Embryonic facial prominence (tissue), 1 donor: ENCODE measurements around the gene DIAPH3.

Source experiments
- DNase-seq: peaks from one replicate; pipeline ENCODE4 v3.0.0-alpha.2; 2016; ENCODE audit errors: extremely low spot score

DIAPH3 gene

GRCh38 chr13:60158321-60158801, 5.4 kb downstream of the DIAPH3 start:
- no peak for DNase-seq

GRCh38 chr13:60155978-60156377, 7.8 kb downstream of the DIAPH3 start:
- DNase-seq: no peak

DNA sequence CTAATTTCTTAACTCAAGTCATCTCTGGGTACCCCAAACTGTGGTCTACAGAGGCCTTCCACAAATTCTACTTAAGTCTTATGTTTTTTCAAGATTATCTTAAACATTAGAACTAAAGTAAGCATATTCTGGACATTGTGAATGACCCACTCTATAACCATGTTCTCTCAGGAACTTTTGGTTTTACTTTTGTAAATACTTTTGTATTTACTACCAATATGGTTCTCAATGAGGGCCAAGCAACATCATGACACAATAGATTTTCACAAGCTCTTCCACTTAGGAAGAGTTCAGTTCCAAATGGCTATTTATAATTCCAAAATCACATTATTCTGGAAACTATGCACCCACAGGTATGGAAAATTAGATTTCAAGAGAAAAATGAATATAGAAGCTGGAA, 10.8 kb downstream of the DIAPH3 start:
- no peak for DNase-seq

DNA sequence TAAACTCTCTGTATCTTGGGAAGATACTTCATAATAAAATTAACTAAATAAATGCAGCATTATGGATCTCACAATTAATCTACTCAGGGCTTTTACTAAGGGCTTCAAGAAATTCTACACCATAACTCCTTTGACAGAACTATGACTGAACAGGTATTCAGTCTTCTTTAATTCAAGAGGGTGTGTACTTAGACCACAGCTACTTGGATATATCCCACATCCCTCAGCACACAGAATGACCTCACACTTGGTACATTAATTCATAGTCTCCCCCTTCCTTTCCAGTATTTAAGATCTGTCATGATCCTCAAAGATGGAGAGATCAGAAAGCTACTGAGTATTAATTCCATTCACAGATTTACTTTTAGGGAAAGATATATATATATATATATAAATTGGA, 11.6 kb downstream of the DIAPH3 start:
- no peak for DNase-seq

- no peak for DNase-seq
Measured at GRCh38 chr13:60150538-60150937, 13.2 kb downstream of the DIAPH3 start.

DNA sequence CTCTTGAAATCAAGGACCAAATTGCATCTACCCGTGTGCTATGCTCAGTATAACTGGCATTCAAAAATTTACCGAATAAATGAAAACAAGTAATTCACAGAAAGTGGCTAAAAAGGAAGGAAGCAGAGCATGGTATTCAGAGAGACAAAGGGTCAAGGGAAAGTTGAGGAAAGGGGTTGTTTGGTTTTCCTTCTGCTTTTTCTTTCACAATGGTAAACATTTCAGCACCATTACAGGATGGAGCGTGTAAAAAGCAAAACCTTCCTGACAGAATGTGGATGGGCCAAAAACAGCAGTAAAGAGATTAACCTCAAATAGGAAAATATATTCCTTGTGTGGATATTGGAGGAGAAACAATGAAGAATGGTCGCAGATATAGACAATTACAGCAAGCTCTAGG, 14.8 kb downstream of the DIAPH3 start:
- no peak for DNase-seq

GRCh38 chr13:60147361-60147760, 16.4 kb downstream of the DIAPH3 start:
- DNase-seq: no peak

- DNase-seq: no peak
Measured at GRCh38 chr13:60146471-60146870, 17.3 kb downstream of the DIAPH3 start.

GRCh38 chr13:60143775-60144174, 20.0 kb downstream of the DIAPH3 start:
- no peak for DNase-seq

DNA sequence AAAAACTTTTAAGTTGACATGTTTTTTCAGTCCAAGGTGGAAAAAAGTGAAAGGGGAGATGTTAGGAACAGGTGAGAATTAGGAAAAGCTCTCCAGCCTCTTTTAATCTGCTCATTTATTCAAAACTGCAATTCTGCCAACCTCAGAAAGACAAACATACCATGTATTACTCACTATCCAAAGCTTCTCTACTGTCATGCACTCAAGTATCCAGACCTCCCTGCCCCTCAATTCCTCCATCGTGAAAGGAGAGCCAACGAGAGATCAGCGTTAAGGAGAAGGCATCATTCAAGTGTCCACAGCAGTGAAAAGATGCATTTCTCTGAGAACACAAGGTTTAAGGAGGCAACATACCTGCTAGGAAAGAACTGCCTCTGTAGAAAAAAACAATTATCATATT, 24.5 kb downstream of the DIAPH3 start:
- DNase-seq: no peak

GRCh38 chr13:60138674-60139073, 25.1 kb downstream of the DIAPH3 start:
- no peak for DNase-seq

DNA sequence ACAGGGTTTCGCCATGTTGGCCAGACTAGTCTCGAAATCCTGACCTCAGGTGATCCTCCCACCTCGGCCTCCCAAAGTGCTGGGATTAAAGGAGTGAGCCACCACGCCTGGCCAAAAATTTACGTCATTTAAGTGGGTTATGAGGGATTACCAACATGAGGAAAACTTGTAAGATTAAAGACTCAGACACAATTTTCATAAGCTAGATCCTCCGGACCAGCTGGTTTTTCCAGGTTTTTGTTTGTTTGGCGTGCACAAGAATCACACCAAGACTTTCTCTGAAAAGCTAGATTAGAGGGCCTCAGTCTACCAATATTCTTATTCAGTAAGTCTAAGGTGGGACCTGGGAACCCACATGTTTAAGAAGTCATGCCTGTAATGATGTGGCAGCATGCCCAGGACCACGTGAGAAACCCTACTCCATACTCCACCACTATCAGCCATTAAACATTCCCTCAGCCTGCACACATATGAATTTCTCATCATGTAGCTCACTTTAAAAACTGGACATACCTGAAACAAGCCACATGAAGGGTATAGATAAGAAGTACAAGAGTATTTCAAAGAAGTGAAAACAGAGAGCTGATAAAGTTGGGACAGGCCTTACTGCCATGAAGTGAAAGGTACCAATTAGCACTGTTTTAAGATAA, 25.7 kb downstream of the DIAPH3 start:
- DNase-seq: no peak

- no peak for DNase-seq
Measured at GRCh38 chr13:60135344-60135743, 28.4 kb downstream of the DIAPH3 start.

- DNase-seq: no peak
Measured at GRCh38 chr13:60134376-60134775, 29.4 kb downstream of the DIAPH3 start.

DNA sequence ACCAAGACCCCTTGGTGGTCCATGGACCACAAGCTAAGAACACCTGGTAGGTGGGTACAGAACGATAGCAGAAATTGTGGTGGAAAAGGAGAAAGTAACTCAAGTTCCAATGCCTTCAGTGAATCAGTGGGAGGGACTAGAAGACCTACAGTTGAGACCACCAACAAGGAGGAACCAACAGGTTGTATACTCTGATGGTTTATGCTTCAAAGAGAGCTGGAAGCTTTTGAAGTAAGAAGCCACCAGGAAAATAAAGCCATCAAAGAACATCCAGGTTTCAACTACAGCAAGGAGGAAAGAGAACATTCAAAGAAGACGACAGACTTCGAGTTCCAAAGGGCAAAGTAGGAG, 42.4 kb downstream of the DIAPH3 start:
- DNase-seq: no peak

GRCh38 chr13:60120617-60121336, 43.0 kb downstream of the DIAPH3 start:
- DNase-seq: no peak

GRCh38 chr13:60118696-60119400, 44.9 kb downstream of the DIAPH3 start:
- no peak for DNase-seq

DNA sequence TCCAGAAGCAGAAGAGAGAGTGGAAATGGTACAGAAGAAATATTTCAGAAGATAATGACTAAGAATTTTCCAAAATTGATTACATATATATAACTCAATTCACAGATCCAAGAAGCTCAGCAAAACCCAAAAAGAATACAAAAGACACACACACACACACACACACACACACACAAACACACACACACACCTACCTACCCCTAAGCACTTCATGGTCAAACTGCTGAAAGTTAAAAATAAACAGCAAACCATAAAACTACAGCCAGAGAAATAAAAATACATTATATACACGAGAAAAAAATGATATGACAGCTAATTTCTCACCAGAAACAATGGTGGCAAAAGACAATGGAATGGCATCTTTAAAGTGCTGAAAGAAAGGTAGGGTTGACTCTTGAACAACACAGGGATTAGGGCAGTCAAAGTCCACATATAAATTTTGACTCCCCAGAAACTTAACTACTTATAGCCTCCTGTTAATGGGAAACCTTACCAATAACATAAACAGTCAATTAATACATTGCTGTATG, 49.2 kb downstream of the DIAPH3 start:
- no peak for DNase-seq

GRCh38 chr13:60112771-60113170, 51.0 kb downstream of the DIAPH3 start:
- DNase-seq: no peak

DNA sequence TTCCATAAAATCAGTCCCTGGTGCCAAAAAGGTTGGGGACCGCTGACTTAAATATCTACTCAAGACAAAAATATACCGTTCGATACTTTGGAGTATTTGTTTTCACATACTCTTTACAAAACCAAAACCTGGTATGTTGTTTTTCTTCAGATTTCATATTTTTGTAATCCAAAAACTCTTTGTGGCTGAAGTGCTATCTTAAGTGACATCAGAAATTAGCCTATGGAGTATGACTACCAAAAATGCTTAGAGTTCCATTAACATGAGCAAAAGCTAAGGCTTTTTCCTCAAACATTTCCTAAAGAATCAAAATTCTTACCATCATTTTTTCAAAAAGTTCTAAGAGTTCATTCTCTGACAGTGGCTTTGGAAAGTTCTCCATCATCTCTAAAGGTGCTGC, 52.0 kb downstream of the DIAPH3 start:
- no peak for DNase-seq

- DNase-seq: no peak
Measured at GRCh38 chr13:60109285-60109684, 54.4 kb downstream of the DIAPH3 start.

GRCh38 chr13:60108589-60108988, 55.1 kb downstream of the DIAPH3 start:
- no peak for DNase-seq
